Measurements from ENCODE around the gene PPP4R2. TPM values are rescaled to one million over a fixed set of nuclear protein-coding genes. Genes with fewer than 3 reads are reported as not detected.

PPP4R2 gene
- total and polyA plus RNA-seq, 2 of the 8 experiments (the other 6 are each of a cell fraction or from before 2014, with no cell fraction given), result 11.5 to 89.9 TPM

- 91% methylated on average over 2 of the region's 2 CpGs; no CpG with 5 or more reads in 1 of the 2 experiments for WGBS, 2 experiments (ENCODE audit: extremely low coverage in 1 of 2, insufficient coverage in 1 of 2, insufficient read length in 1 of 2, insufficient replicate concordance in 2 of 2, low coverage in 1 of 2, low lambda C conversion rate in 2 of 2, missing lambda C conversion rate in 1 of 2)
- Histone ChIP-seq H4K91ac (replicated peaks; ENCODE audit: insufficient read length, low read length) (no peak overlapping the region), H3K27ac (ENCODE audit: low read depth, low read length) (no peak overlapping the region)
Measured at GRCh38 chr3:73096169-73096568, 99.6 kb downstream of the PPP4R2 start.

More at GRCh38 chr3:73096169-73096568, 99.6 kb downstream of the PPP4R2 start:
- no peak overlapping the region for H4K8ac ChIP-seq (ENCODE audit: extremely low read depth, insufficient read depth, low read length)
- H3K9me3 ChIP-seq (ENCODE audit: insufficient read depth in 2 of 2, low read depth in 1 of 2, low read length in 1 of 2), result no peaks in the 10 kb centered on the region
- peak overlapping the region; percentile 4; the same call in 1 of the 2 replicates for H2BK12ac ChIP-seq (ENCODE audit: low read depth, low read length)
- FAIRE-seq, result no peak
- no peak overlapping the region for H3K14ac ChIP-seq (ENCODE audit: insufficient read length)
- no peak overlapping the region for H3K4ac ChIP-seq (replicated peaks; ENCODE audit: insufficient read length, low read depth, low read length)
- no peak overlapping the region for H3K18ac ChIP-seq (ENCODE audit: extremely low read depth, low read length)
- DNase-seq (ENCODE audit: low read depth in 1 of 2, low spot score in 2 of 2), result no peak
- CTCF ChIA-PET (ENCODE audit: partially characterized antibody), result interaction anchor here (0.6 to 1.8 kb wide), 4 partner anchors 10 to 406 kb away, joined by 3 to 9 read pairs (median 6); no protein-coding TSS in a partner anchor
- no peak overlapping the region for H3K56ac ChIP-seq (replicated peaks; ENCODE audit: insufficient read length, low read depth, low read length)
- H3K79me2 ChIP-seq (ENCODE audit: control insufficient read depth in 1 of 2, insufficient read depth in 2 of 2, low read length in 2 of 2), result no peaks in the 10 kb centered on the region
- H3K23ac ChIP-seq (ENCODE audit: insufficient read length), result no peak overlapping the region
- TF ChIP-seq KDM1A (IDR thresholded peaks at IDR 0.05; ENCODE audit: borderline replicate concordance, low read length) (peak; percentile 66; the same call in 1 of the 2 replicates), CTBP2 (IDR thresholded peaks at IDR 0.05; ENCODE audit: borderline replicate concordance, insufficient read depth, insufficient read length, low read length) (no peak), BRCA1 (IDR thresholded peaks at IDR 0.05; ENCODE audit: low read depth, low read length) (no peak), FOSL1 (IDR thresholded peaks at IDR 0.05; ENCODE audit: insufficient read depth, low read depth, low read length) (no peak)
- POLR2A ChIA-PET (ENCODE audit: partially characterized antibody), result no interaction called here
- no peak overlapping the region for H2AK5ac ChIP-seq (ENCODE audit: low read depth, low read length)
- H2AFZ ChIP-seq (ENCODE audit: low read length), result no peak overlapping the region
- no peak overlapping the region for H2BK20ac ChIP-seq (ENCODE audit: low read length)
- H3K4me1 ChIP-seq (replicated peaks in 1 of 4; ENCODE audit: control insufficient read depth in 3 of 4, insufficient read depth in 4 of 4, low read length in 3 of 4), result peaks cover 0 to 16% (median 7%) of the 10 kb centered on the region in 4 experiments; a peak in 6 of 7 replicates
- no peaks in the 10 kb centered on the region for H4K20me1 ChIP-seq (replicated peaks in 1 of 2; ENCODE audit: control insufficient read depth in 1 of 2, insufficient read depth in 2 of 2, low read length in 2 of 2)
- no peak overlapping the region for H3K4me2 ChIP-seq (ENCODE audit: insufficient read depth in 1 of 2, low read depth in 2 of 2, low read length in 2 of 2)
- no peak overlapping the region for H2BK5ac ChIP-seq (ENCODE audit: low read depth, low read length)
- no peaks in the 10 kb centered on the region for H3K36me3 ChIP-seq (ENCODE audit: control insufficient read depth in 2 of 4, insufficient read depth in 4 of 4, low read length in 3 of 4)
- no peak overlapping the region for H3K9ac ChIP-seq (replicated peaks in 1 of 4; ENCODE audit: extremely low read depth in 1 of 4, low read depth in 3 of 4, low read length in 3 of 4)
- no peak overlapping the region for H2BK15ac ChIP-seq (ENCODE audit: low read length)
- H3K27me3 ChIP-seq (replicated peaks in 1 of 4; ENCODE audit: control insufficient read depth in 3 of 4, extremely low read depth in 1 of 4, insufficient read depth in 3 of 4, low read length in 3 of 4), result no peaks in the 10 kb centered on the region
- H2BK120ac ChIP-seq (replicated peaks; ENCODE audit: low read depth, low read length), result no peak overlapping the region
- no peaks in the 10 kb centered on the region for H3K23me2 ChIP-seq (ENCODE audit: low read depth, low read length)
- H3K79me1 ChIP-seq (ENCODE audit: low read depth, low read length), result no peaks in the 10 kb centered on the region
- H3K4me3 ChIP-seq (ENCODE audit: extremely low read depth in 1 of 4, insufficient read depth in 2 of 4, low read depth in 3 of 4, low read length in 4 of 4), result no peak overlapping the region
- H4K5ac ChIP-seq (ENCODE audit: insufficient read length, low read depth, low read length), result no peak overlapping the region

All from H1 (cell line).